ENCODE measurements around the gene RCOR2.

RCOR2 gene

GRCh38 chr11:63907063-63907462 is 9.9 kb downstream of the RCOR2 start:
- DNase-seq (ENCODE audit: low read depth), result no peak

GRCh38 chr11:63906585-63906984 is 10.4 kb downstream of the RCOR2 start:
- DNase-seq (ENCODE audit: low read depth), result peak; percentile 25

GRCh38 chr11:63906087-63906486 is 10.9 kb downstream of the RCOR2 start:
- DNase-seq (ENCODE audit: low read depth), result no peak

GRCh38 chr11:63905179-63905578 is 11.8 kb downstream of the RCOR2 start:
- no peak for DNase-seq (ENCODE audit: low read depth)

GRCh38 chr11:63904743-63905142 is 12.2 kb downstream of the RCOR2 start:
- no peak for DNase-seq (ENCODE audit: low read depth)

- DNase-seq (ENCODE audit: low read depth), result no peak
Observed at GRCh38 chr11:63903884-63904283, 13.1 kb downstream of the RCOR2 start.

GRCh38 chr11:63901660-63902059 is 15.3 kb downstream of the RCOR2 start:
- no peak for DNase-seq (ENCODE audit: low read depth)

GRCh38 chr11:63897459-63898146 is 19.4 kb downstream of the RCOR2 start:
- DNase-seq (ENCODE audit: low read depth), result no peak

GRCh38 chr11:63896071-63896470 is 20.9 kb downstream of the RCOR2 start:
- no peak for DNase-seq (ENCODE audit: low read depth)

GRCh38 chr11:63893355-63893754 is 23.6 kb downstream of the RCOR2 start:
- no peak for DNase-seq (ENCODE audit: low read depth)

GRCh38 chr11:63892228-63892627 is 24.7 kb downstream of the RCOR2 start:
- no peak for DNase-seq (ENCODE audit: low read depth)

GRCh38 chr11:63890368-63890767 is 26.6 kb downstream of the RCOR2 start:
- no peak for DNase-seq (ENCODE audit: low read depth)

- DNase-seq (ENCODE audit: low read depth), result no peak
Observed at GRCh38 chr11:63889344-63889743, 27.6 kb downstream of the RCOR2 start.

GRCh38 chr11:63888170-63889086 is 28.5 kb downstream of the RCOR2 start:
- peak; percentile 57 for DNase-seq (ENCODE audit: low read depth)

- DNase-seq (ENCODE audit: low read depth), result no peak
Observed at GRCh38 chr11:63887386-63887999, 29.5 kb downstream of the RCOR2 start.

GRCh38 chr11:63884196-63884932 is 32.6 kb downstream of the RCOR2 start:
- DNase-seq (ENCODE audit: low read depth), result no peak

GRCh38 chr11:63883791-63884190 is 33.2 kb downstream of the RCOR2 start:
- no peak for DNase-seq (ENCODE audit: low read depth)

- no peak for DNase-seq (ENCODE audit: low read depth)
Observed at GRCh38 chr11:63882555-63883242, 34.3 kb downstream of the RCOR2 start.

GRCh38 chr11:63880403-63880790 is 36.6 kb downstream of the RCOR2 start:
- DNase-seq (ENCODE audit: low read depth), result no peak

GRCh38 chr11:63879598-63880402 is 37.2 kb downstream of the RCOR2 start:
- DNase-seq (ENCODE audit: low read depth), result no peak
